Daoy (cell line): ENCODE data around the gene FBXO28. TPM values are rescaled to one million over a fixed set of nuclear protein-coding genes. Genes with fewer than 3 reads are reported as not detected.
A peak's percentile ranks its signal among the peaks of the same experiment; 100 is the strongest.

Source experiments
- DNase-seq: peaks from one replicate; pipeline ENCODE4 v3.0.0-alpha.2; 2015; ENCODE audit warnings: low read depth
- total RNA-seq: library from RNA; depleted of rRNA; stranded (reverse); fragments of >200 nt; shearing (Covaris generic); gene quantifications from 2 replicates; pipeline ENCODE4 v1.2.3, GENCODE V29; 2014

The FBXO28 gene
- total RNA-seq, 1 experiment from 2014 or later: 32.1 TPM

DNA sequence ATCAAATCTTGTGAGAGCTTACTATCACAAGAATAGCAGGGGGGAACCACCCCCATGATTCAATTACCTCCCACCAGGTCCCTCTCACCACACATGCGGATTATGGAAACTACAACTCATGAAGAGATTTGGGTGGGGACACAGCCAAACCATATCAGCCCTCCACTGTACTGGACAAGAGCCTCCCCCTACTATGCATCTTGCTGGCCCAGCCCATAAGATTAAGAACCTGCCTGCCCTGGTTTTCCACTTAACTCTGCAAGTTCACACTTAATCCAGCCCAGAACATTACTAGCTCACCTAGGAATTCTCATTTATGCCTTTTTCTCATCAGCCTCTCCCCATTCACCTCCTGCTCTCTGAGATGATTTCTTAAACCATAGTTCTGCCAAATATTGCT, 18.0 kb upstream of the FBXO28 start:
- no peak for DNase-seq

DNA sequence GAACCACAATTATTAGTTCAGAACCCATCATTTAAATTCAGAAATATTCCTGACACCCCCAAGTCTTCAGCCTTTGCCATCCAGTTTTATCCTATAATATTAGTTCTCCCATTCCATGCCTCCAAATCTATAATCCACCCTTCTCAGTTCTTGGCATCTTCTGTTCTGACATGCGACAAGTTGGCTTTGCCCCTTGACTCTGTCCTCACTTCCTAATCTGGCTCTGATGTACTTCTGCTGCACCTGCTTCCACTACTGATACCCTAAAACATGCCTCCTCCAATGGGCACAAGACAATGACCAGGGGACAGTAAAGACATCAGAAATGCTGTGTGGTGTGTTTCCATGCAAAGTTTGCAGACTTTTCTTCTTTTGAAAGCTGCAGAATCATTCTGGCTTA, 17.1 kb upstream of the FBXO28 start:
- DNase-seq: no peak

DNA sequence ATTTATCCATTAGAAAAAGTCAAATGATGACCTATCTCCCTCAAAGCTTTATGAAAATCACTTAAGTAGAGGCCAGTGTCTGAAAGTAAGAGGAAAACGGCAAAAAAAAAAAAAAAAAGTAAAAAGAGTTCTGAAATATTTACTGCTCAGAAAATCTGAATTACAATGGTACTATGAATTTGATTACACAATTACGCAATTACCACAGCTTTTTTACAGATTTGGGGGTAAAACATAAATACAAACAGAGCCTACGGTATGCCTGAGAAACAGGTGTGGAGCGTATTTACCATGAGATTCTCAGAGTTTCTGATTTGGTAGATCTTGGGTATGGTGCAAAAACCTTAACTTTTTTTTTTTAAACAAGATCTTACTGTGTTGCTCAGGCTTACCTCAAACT, 15.9 kb upstream of the FBXO28 start:
- no peak for DNase-seq

DNA sequence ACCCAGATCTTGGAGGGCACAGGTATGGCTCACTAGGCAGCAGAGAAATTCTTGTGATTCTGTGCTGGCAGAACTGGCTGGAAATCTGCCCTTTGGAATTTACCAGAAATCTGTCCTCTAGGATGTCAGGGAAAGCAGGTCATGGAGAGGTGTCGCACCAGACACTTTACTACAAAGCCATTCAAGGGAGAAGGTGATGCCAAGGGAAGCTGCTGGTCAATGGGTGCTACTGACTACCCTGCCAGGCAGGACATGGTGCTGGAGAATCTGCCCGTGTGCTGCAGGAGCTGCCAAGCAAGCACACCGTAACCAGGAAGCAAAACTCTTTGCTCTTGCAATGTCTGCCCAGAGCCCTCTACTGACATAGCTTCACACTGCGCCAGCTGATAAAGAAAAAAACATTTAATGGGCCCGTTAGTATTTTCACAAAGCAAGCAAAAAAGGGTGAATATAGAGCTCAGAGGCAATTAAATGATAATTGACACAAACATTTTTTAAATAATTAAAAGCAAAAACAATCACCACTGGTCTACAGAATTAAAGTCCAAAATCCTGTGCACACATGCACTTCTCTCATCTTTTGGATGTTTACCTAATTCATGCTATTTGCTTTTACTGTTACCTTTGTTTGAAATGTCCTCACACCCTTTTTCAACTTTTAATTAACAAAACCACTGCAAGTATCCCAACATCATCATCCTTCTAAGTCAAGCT, 7.2 kb upstream of the FBXO28 start:
- peak; percentile 50 for DNase-seq

DNA sequence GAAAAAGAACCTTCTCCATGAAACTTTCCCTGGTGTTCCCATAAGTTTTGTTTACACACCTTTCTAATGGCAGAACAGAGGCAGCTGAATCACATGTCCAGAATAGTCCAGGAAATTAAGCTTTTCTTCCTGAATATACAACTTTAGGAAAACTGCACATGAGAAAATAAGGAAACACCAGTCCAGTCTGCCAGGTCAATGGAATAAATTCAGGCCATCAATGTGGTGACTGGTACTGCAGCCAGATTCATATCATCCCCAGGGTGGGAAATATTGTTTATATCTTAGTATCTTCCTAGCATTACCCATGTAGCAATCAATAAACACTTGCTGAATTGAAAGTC, 6.7 kb upstream of the FBXO28 start:
- DNase-seq: no peak

DNA sequence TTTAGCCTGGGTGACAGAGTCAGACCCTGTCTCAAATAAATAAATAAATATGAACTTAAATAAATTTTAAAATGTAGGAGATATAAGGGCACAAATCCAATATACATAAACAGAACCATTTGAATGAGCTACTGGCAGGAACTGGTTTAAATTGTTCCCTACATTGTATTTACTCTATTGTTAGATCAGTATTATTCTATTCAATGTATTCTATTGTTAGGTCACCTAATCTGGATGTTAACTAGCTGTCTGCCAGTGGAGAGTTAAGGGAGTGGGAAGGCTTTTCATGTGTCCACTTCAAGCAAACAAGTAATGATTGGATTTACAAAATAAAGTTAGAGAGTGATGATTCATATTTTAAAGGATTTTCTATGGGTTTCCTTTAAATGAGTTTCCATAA, 4.9 kb upstream of the FBXO28 start:
- no peak for DNase-seq

DNA sequence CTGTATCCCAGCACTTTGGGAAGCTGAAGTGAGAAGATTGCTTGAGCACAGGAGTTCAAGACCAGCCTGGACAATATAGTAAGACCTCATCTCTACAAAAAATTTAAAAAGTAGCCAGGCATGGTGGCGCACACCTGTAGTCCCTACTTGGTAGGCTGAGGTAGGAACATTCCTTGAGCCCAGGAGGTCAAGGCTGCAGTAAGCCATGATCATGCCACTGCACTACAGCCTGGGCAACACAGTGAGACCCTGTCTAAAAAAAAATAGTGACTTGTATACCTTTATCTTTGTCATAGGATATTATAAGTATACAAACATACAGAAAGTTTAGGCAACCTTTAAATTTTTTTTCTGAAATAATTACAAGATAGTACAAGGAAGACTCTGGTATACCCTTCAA, 3.9 kb upstream of the FBXO28 start:
- no peak for DNase-seq

DNA sequence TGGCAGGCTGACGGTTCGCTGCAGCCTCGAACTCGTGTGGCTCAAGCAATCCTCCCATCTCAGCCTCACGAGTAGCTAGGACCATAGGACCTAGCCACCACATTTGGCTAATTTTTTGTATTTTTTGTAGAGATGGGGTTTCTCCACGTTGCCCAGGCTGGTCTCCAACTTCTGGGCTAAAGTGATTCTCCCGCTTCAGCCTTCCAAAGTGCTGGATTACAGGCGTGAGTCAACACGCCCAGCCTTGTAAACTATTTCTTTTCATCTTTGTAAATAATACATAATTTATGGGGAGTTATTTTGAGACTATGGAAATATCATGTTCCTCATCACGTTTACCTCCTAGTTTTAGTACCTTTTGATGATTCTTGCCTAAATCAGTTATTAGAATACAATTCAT, 906 bp upstream of the FBXO28 start:
- DNase-seq: no peak

DNA sequence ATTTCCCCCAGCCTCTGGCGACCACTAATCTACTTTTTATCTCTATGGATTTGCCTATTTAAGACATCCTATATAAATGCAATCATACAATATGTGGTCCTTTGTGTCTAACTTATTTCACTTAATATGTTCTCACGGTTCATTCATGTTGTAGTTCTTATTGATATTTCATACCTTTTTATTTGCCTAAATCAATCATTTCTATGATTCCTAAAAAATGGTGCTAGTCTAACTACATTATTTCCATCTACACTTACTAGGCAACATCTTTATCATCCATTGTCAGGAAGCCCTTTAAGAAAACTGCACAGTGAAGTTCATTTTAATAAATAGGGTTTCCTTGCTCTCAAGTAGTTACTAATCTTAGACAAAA, 380 bp upstream of the FBXO28 start:
- no peak for DNase-seq

DNA sequence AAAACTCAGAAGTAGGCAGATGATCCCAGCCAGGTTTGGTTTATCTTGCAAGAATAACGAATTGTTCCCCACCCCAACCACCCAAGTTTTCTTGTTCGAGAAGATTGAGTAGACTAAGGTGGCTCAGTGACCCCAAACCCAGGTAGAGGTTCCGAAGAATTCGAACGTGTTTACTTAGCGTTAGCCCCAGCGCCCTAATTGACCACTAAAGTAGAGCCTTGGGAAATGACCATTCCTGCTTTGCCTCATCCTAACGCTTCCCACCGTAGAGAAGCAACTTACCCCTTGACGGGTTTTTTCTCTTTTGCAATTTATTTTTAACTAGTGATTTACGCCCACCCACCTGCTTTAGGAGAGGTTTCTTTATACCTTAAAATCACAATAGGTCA, 870 bp downstream of the FBXO28 start:
- peak; percentile 5 for DNase-seq

DNA sequence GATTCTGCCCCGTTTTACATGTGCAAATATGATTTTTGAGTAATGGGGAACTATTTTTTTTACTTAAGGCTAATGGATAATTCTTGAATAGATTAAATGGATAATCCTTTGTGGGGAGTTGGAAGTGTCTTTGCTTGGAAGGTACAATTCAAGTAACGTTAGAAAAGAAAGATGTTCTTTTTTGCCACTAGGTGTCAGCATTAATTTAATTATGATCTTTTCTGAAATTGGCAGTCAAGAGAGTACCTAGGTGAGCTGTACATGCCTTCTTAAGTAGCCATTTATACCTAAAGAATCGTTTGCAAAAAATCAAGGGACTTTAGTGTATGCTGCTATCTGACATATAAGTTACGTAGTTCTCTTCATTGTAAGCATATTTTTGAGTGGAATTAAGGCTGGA, 2.2 kb downstream of the FBXO28 start:
- peak; percentile 19 for DNase-seq

DNA sequence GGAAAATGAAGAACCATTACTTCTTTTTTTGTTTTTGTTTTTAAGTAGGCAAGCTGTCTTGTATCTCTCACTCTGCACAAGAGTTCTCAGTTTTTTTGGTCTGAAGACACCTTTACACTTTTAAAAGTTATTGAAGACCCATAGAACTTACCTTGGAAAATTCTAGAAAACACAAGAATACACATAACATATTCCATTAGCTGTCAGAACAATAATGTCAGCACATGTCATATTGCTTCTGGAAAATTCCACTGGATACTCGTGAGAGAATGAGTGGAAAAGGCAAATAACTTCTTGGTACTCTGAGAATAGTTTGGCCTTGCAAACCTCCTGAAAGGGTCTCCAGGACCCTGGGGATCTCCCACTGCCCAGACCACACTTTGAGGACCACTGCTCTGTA, 4.8 kb downstream of the FBXO28 start:
- DNase-seq: no peak

DNA sequence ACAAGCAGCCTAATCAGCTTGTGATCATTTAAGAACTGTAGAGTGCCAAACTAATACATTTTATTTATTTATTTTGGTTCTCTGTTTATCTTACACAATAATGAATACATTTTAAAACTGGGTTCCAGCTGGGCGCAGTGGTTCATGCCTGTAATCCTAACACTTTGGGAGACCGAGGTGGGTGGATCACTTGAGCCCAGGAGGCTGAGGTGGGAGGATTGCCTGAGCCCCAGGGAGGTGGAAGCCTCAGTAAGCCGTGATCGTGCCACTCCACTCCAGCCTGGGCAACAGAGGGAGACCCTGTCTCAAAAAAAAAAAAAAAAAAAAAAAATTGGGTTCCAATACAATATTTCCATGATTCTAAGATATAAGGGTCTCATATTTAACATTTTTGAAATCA, 9.2 kb downstream of the FBXO28 start:
- DNase-seq: no peak

DNA sequence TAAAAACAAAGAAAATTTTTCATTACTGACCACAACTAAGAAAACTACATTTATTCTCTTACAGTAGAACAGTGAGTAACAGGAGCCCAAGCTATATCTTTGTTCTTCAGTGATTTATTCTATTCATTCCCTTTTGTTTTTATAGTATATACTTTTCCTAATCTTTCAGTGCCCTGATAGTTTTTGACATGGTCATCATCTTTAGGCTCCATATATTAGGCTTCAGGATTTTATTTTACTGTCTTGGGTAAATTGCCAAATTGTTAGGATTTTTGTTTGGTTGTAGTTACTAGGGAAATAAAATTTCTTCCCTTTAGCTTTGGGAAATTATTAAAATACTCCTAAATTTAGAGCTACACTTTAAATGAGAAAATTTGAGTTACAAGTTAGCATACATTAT, 10.3 kb downstream of the FBXO28 start:
- DNase-seq: no peak

DNA sequence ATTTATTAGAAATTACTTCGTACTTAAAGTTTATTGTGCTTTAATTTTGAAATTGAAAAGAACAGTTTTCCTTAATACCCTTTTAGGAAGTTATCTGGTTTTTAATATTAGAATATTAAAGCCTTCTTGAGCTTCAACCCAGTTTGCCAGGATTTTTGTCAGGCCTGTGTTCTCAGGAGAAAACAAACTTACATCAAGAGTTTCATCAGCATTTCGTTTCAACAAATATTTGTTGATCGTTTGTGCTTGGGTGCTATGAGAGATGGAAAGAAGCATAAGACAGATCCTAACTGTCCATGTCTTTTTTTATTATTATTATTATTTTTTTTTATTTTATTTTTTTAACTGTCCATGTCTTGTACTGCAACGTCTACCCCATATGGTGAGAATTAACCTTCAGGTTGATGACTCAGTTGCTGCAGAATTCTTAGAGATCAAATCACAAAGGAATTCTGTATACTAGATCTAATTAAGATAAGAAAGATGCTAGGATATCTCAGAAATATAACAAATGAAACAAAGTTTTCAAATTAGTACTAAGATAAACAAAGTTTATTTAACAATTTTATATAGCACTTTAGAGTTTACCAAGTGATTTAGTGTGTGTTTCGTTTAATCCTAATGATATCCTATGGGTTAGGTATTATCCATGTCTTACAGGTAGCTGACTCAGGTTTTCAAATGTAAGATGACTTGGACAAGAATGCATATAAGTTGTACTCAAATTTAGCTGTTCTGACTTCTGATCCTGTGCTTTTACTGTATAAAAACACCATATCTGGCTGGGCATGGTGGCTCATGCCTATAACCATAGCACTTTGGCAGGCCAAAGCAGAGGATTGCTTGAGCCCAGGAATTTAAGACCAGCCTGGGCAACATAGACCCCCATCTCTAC, 14.3 kb downstream of the FBXO28 start:
- DNase-seq: peak; percentile 28

DNA sequence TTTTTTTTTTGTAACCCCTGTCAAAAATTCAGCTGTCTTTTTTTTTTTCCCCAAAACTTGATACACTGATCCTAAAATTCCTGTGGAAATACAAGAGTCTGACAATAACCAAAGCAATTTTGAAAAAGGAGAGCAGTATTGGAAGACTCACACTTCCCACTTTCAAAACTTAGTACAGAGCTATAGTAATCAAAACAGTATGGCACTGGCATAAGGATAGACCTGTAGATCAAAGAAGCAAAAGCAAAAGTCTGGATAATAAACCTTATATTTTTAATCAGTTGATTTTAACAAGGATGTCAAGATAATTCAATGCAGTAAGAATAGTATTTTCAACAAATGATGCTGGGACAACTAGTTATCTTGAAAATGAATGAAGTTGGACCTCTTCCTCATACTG, 17.3 kb downstream of the FBXO28 start:
- DNase-seq: no peak

DNA sequence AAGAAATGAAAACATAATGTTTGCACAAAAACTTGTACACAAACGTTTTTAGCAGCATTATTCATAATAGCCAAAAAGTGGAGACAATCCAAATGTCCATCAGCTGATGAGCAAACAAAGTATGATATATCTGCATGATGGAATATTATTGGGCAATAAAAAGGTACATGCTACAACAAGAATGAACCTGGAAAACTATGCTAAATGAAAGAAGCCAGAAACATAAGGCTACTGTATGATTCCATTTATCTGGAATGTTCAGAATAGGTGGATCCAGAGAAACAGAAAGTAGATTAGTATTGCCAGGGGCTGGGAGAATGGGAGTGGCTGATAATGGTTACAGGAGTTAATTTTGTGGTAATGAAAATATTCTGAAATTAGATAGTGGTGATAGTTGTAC, 19.0 kb downstream of the FBXO28 start:
- no peak for DNase-seq

DNA sequence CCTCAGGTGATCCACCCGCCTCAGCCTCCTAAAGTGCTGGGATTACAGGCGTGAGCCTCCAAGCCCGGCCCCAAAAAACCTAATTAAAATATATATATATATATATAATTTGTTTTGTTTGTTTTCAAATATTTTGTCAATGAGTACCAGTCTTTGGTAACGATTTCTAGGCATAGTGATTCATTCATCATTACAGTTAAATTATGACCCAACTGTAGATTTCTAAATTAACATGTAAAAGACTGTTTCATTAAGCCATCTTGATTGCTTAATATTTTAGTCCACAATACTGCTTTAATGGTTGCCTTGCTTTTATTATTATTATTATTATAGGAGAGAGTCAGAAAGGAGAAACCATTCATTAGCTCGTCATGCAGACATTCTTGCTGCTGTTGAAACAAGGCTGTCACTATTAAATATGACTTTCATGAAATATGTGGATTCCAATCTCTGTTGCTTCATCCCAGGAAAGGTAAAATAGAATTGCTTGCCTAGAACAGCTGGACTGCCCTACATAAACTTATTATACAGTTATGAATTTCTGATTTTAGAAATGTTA, 19.9 kb downstream of the FBXO28 start:
- no peak for DNase-seq

DNA sequence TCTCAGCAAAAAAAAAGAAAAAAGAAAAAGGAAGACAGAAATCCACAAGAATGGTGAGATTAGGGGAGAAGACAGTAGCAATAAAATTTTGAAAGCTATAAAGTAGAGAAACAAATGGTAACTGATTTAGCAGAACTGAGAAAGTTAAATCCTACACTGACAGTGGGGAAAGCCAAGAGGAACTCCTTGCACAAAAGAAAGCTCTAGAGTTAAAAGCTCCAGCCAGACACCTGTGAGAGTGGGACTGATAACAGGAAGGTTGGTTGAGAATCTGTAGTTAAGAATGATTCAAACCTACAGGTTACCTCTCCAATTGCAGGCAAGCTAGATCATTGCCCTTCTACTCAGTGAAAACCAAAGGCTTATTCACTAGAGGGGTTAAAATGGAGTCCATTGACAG, 23.6 kb downstream of the FBXO28 start:
- no peak for DNase-seq

DNA sequence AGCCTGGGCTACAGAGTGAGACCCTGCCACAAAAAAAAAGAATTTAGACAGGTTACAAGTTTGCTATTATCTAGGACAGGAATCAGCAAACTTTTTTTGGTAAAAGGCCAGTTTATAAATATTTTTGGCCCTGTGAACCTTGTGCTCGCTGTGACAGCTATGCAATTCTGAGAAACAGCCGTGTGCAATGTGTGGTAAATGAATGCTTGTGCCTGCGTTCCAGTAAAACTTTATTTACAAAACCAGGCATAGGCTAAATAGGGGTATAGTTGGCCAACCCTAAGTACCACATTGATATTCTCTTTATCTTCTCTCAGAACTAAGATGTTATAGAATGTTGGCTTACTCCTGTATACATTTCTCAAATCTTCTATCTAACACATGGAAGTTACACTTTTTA, 24.3 kb downstream of the FBXO28 start:
- no peak for DNase-seq

DNA sequence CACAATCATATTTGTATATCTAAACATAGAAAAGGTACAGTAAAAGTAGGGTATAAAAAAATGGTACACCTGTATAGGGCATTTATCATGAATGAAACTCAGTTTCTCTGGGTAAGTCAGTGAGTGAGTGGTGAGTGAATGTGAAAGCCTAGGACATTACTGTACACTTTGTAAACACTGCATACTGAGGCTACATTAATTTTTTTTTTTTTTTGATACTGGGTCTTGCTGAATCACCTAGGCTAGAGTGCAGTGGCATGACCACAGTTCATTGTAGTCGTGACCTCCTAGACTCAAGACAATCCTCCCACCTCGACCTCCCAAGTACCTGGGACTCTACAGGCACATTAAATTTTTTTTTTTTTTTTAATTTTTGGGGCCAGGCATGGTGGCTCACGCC, 27.8 kb downstream of the FBXO28 start:
- no peak for DNase-seq

DNA sequence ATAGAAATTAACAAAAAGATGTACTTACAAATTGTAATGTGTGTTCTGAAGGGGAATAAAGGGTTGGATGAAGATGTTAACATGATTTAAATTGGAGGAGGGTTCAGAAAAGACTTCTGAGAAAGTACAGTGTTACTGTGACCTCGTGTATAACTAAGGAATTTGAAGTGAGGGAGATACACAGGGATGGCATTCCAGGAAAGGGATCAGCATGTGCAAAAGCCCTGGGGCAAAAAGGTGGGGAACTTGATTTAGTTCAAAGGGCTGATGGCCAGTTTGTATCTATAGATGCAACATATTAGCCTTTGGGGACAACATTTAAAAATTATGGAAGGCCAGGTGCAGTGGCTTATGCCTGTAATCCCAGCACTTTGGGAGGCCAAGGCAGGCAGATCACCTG, 35.8 kb downstream of the FBXO28 start:
- no peak for DNase-seq

DNA sequence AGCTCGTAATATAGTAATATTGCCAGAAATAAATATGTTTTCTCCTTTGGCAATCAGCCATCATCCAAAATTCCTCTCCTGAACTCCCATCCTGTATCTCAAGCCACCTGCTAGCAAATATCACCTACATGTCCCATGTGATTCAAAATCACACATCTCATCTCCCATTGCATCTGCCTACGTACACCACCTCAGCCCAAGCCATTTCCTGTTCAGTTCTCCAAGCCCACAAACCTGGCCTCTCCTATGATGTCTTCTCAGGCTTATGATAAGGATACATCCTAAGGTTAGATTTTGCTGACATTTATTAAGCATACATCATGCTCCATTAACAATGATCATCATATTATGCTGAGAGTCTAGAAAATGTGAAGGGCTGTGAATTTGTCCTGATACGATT, 37.2 kb downstream of the FBXO28 start:
- no peak for DNase-seq
